IPS-NIHi11 (cell line): ENCODE data around the gene RRP1.
A peak's percentile ranks its signal among the peaks of the same experiment; 100 is the strongest.

Source experiments
- DNase-seq: peaks from one replicate; pipeline ENCODE4 v3.0.0; 2012; ENCODE audit warnings: mixed read lengths, low spot score

RRP1 gene

GRCh38 chr21:43789276-43790009 is at the start of gene RRP1:
Gene RRP1 (plus strand): TSS chr21:43789577. CDS start chr21:43789630, 53 bp downstream.
- DNase-seq = peak; percentile 98

GRCh38 chr21:43739621-43740435 is 49.5 kb upstream of the RRP1 start:
- DNase-seq = peak; percentile 49

DNA sequence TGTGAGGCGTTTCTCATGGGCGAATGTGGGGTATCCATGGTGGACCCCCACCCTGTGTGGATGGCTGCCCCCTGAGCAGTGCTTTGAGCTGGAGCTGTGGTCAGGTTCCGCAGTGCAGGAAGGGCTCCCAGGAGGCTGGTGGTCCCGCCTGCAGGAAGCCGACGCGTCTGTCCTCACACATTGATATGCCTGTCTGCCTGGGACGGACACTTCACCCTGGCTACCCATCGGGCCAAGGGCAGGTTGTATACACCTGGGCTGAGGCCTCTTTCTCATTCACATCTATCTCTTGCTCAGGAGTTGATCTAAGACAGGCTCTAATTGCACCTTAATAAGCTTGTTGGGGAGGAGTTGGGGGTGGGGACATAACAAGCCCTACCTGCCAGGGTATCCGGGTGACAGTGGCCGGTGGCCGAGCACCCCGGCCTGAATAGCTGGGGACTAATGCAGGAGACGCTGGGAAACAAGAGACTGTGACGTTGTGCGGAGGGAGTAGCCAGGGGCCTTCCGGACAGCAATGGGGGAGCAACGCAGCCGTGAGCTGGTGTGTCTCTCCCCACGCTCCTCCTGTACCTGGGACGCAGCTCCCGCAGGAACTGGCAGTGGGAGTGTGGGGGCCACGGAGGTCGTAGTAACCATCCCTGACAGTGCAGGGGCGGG is 48.8 kb upstream of the RRP1 start:
- peak; percentile 77 for DNase-seq

DNA sequence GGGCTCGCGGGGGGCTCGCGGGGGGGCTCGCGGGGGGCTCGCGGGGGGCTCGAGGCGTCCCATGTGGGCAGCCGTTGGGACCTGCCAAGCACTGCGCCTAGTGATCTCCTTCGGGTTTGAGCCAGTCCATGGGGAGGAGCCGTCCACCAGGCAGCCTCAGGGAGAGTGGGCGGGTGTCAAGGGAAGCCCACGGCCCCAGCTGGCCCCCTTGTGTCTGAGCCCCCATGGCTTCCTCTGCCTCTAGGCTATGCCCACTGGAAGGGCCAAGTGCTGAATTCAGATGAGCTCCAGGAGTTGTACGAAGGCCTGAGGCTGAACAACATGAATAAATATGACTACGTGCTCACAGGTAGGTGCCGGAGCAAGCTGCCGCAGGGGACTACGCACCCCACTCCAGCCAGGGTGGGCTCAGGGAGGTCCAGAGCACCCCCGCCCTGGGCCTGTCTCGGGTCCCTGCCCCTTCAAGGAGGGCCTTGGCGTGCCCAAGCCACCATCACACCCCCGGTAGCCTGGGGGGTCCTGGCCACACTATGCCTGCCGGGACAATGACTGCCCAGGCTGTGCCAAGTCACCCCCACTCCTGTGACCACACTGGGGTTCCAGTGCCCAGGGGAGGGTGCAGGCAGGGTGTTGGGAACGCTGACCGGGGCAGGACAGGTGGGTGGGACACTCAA is 47.8 kb upstream of the RRP1 start:
- no peak for DNase-seq

DNA sequence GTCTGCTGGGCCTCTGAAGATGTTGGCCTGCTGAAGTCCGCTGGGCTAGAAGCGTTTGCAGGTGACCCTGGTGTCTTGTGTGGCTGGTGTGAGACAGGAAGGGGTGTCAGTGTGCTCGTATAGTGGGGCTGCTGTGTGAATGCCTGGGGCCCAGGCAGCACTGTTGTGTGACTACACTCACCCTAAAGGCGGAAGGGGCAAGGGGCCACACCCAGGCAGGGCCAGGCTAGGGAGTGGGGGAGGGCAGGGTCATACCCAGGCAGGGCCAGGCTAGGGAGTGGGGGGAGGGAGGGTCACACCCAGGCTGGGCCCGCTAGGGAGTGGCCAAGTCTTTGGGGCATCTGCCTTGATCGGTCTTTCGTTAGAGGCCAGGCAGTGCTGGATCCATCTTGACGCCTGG is 45.4 kb upstream of the RRP1 start:
- DNase-seq = no peak

DNA sequence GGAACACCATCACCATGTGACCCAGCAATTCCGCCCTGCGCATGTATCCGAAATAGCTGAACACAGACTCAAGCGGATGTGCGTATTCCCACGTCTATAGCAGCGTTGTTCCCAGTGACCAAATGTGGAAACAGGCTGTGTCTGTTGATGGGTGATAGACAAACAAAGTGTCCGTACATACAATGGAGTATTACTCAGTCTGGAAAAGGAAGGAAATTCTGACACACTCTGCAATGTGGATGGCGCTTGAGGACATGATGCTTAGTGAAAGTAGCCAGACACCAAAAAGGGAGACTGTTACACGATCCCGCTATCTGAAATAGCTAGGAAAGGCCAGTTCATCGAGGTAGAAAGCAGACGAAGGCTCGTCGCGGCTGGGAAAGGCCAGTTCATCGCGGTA is 44.7 kb upstream of the RRP1 start:
- no peak for DNase-seq

GRCh38 chr21:43745772-43746517 is 43.4 kb upstream of the RRP1 start:
- no peak for DNase-seq

- no peak for DNase-seq
Observed at GRCh38 chr21:43748622-43749021, 40.8 kb upstream of the RRP1 start.

- no peak for DNase-seq
Observed at GRCh38 chr21:43749651-43750262, 39.6 kb upstream of the RRP1 start.

DNA sequence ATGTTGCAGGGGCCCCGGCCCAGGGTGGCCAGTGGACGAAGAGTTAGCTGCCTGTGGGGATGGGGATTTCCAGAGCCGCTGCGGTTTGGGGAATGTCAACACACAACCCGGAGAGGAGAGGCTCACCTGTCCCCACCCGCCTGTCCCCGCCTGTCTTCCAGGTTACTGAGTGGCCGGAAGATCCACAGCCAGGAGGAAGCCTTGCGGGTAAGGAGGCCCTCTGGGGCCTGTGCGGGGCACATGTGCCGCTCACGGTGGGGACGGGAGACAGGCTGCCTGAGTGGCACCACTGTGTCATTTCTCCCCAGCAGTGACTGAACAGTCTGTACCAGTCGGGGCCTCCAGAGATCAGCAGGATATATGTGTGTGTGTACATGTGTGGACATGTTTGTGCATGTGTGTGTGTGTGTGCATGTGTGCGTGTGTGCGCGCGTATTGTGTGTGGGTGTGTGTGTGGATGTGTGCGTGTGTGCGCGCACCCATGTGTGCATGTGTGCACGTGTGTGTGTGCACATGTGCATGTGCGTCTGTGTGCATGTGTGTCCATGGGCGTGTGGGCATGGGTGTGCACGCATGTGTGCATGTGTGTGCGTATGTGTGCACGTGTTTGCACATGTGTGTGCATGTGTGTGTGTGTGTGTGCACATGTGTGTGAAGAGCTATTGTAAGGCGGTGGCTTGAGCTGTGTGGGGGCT is 38.9 kb upstream of the RRP1 start:
- no peak for DNase-seq

GRCh38 chr21:43751955-43752591 is 37.3 kb upstream of the RRP1 start:
- no peak for DNase-seq

GRCh38 chr21:43752758-43753438 is 36.5 kb upstream of the RRP1 start:
- DNase-seq = no peak

- DNase-seq = no peak
Observed at GRCh38 chr21:43753439-43753799, 36.0 kb upstream of the RRP1 start.

GRCh38 chr21:43754948-43755781 is 34.2 kb upstream of the RRP1 start:
- no peak for DNase-seq

- DNase-seq = no peak
Observed at GRCh38 chr21:43755820-43756594, 33.4 kb upstream of the RRP1 start.

DNA sequence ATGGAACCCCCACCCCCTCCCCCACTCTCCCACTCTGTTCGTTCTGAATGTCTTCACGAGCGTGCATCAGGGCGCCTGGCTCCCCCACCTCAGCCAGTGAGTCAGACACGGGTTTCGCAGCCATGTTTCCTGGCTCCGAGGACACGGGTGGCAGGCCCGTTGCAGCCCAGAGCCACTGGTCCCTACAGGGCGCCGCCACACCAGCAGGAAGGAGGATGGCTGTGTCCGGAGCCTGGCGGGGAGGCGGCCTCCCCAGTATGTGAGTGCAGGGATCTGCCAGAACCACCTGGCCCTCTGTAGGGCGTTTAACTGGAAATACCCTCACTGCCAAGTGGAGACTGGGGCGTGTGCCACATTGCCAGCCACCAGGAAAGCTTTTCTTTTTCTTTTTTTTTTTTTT is 31.8 kb upstream of the RRP1 start:
- no peak for DNase-seq

GRCh38 chr21:43758111-43758641 is 31.2 kb upstream of the RRP1 start:
- no peak for DNase-seq

DNA sequence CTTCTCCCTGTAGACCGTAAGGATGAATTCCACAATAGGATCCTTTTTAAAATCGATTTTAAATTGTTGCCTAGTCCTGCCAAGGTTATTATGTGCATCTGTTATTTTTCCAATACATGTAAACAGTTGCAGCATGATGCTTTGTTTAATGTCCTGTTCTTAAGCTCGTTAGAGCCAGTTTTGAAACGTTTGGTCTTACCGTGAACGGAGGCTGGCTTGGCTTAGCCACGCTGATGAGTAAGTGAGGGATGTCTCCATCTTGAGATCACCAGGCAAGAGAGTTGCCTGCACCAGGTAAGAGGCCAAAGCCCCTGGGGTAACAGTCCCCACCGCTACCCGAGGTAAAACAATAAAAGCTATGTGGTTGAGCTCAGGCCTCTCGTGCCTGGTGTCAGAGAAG is 30.6 kb upstream of the RRP1 start:
- no peak for DNase-seq
